Motor neuron (in vitro differentiated cells): ENCODE measurements around the gene TOM1L1. TPM values are rescaled to one million over a fixed set of nuclear protein-coding genes. Genes with fewer than 3 reads are reported as not detected.
"Not testable (repeated sequence)": the region's sequence is repeated elsewhere in the genome, so short reads cannot be mapped to it uniquely, and the experiment has no call there.

Experiments used
- ATAC-seq, 8 experiments: fragments of 200-7000 bp; cut with Tn5 transposase; replicated peaks in 6 of 8; 2 replicates each; pipeline ENCODE4 v1.8.0; 2021; ENCODE audit warnings: mild to moderate bottlenecking in 8 of 8, moderate library complexity in 8 of 8
- H3K27ac ChIP-seq, 2 donors: fragments of 250-450 bp; sonication (Bioruptor Pico); 2 replicates each; pipeline ENCODE4 v1.9.0; 2021; ENCODE audit warnings: antibody characterized with exemption in 2 of 2, mild to moderate bottlenecking in 2 of 2, moderate library complexity in 1 of 2
- H3K4me1 ChIP-seq, 2 donors: fragments of 250-450 bp; sonication (Bioruptor Pico); replicated peaks in 1 of 2; 2 replicates each; pipeline ENCODE4 v1.6.1; 2021; ENCODE audit warnings: antibody characterized with exemption in 2 of 2, mild to moderate bottlenecking in 2 of 2, moderate library complexity in 1 of 2
- H3K4me3 ChIP-seq, 5 donors: fragments of 250-450 bp; sonication (Bioruptor Pico); 2 replicates each; pipeline ENCODE4 v1.9.0; 2021; ENCODE audit warnings: antibody characterized with exemption in 5 of 5, mild to moderate bottlenecking in 5 of 5, moderate library complexity in 4 of 5
- WGBS, 10 experiments: fragments of 450-650 bp; shearing (Covaris generic); methylation state at CpG; one replicate each; pipeline ENCODE4 v1.0.0; 2022; 5-methylcytosine and 5-hydroxymethylcytosine counted together
- in situ Hi-C, 9 experiments: fragments of 400-800 bp; cut with MboI; loops; one replicate each; pipeline ENCODE4 v1.15.0; 2021; ENCODE audit warnings: low sequenced_read_pairs in 9 of 9, low pct_unique_long_range_greater_than_20kb in 2 of 9; ENCODE audit not compliant: unreplicated experiment in 9 of 9
- total RNA-seq, 8 experiments: library from RNA; unstranded; fragments of 300-600 nt; gene quantifications; 2 replicates each; pipeline versions ENCODE4 v1.2.3 to v1.2.4, GENCODE V29; 2022

Gene TOM1L1, protein sequence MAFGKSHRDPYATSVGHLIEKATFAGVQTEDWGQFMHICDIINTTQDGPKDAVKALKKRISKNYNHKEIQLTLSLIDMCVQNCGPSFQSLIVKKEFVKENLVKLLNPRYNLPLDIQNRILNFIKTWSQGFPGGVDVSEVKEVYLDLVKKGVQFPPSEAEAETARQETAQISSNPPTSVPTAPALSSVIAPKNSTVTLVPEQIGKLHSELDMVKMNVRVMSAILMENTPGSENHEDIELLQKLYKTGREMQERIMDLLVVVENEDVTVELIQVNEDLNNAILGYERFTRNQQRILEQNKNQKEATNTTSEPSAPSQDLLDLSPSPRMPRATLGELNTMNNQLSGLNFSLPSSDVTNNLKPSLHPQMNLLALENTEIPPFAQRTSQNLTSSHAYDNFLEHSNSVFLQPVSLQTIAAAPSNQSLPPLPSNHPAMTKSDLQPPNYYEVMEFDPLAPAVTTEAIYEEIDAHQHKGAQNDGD
- total RNA-seq: 10 to 100 TPM in 5 of 8 experiments, 1 to 10 TPM in 3; 5.0 to 51.3 (median 14.9) TPM

DNA sequence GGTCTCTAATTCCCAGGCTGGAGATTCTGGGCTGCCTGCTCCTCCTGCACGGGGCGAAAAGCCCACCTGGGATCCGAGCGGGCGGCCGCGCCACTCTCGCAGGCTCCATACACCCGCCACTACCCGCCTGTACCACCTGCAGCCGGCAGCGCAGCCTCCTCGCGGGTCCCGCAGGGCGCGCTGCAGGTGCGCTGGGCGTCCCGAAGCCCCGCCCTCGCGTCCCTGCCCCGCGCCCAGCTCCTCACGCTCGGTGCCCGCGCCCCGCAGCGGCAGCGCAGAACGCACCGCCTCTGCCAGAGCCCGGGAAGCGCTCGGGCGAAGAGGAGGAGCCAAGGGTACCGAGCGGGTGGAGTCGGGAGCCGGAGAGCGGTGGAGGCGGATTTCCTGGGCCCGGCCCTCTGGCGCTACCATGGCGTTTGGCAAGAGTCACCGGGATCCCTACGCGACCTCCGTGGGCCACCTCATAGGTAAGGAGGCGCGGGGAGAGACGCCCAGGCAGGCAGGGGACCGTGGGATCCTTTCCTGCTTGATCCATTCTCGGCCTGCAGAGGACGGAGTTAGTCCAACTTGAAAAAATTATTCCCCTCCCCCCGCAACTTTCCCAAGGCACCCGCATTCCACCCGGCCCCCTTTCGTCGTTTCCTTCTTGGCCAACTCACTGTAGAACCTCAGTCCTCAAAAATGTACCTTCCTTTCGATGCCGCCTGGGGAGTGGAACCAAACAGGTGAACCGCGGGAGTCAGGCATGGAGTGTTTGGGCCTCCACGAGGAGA is at the start of gene TOM1L1:
Gene TOM1L1 (plus strand): TSS at position 396 of the 773 bp plus-strand sequence. CDS start 14 bp downstream, at position 410.
- no peak within 1 kb of the TSS for H3K27ac ChIP-seq
- peak; percentile 84 to 96 (median 94) for ATAC-seq
- in situ Hi-C loops: no loop called here
- H3K4me1 ChIP-seq: peaks cover 10 to 12% of the 10 kb centered on the region in 2 donors
- WGBS, 10 experiments: 0 to 43% (median 13%) methylated on average over 2 to 9 of the region's 67 CpGs; no CpG with 5 or more reads in 4 of the 10 experiments
- peak within 1 kb of the TSS; percentile 30 to 53 (median 35) for H3K4me3 ChIP-seq

GRCh38 chr17:54859187-54859586 is 41.5 kb upstream of the TOM1L1 start:
- Histone ChIP-seq H3K4me1 (peaks cover 0 to under 1% of the 10 kb centered on the region in 2 donors), H3K4me3 (no peak overlapping the region), H3K27ac (no peak overlapping the region)
- no peak for ATAC-seq
- WGBS, 10 experiments: 0 to 100% (median 20%) methylated on average over 1 to 2 of the region's 2 CpGs; no CpG with 5 or more reads in 5 of the 10 experiments
- in situ Hi-C loops: no loop called here

DNA sequence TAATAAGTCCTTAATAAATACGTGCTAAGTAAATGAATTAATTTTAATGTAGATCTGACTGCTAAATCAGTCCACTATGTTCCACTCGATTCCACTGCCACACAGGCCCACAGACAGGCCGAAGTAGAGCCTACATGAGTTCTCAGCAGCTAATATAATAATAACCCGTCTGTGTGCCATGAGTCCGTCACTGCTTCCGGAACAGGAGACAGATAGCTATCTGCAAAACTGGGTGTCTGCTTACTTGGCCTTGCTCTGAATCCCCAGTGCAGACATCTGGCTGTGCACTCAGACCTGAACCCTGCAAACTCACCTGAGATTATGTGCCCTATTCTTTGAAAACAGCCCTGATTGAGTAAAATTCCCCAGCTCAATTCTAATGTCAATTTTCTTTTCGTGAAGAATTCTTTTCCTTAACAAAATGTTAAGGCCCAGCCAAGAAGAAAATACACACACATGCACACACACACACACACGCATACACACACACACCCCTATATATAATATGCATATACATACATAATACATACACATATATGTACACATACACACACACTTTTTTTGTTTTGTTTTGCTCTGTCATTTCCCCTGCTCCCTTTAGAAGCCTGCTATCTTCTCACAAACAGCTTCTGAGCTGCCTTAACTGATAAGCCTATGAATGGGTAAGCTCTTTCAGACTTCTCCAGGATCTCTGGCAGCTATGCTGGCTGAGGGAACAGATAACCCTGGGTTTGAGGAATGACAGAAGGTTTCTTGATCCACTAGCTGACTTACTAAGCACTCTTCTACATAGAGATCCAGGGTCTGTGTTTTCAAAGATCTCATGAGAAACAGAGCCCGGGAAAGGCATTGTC is 39.8 kb upstream of the TOM1L1 start:
- peaks cover 0 to 14% of the 10 kb centered on the region in 2 donors for H3K4me1 ChIP-seq
- WGBS, 10 experiments: 18 to 100% (median 79%) methylated on average over 1 to 7 of the region's 9 CpGs
- no peak for ATAC-seq
- H3K27ac ChIP-seq: no peak overlapping the region
- H3K4me3 ChIP-seq: no peak overlapping the region
- in situ Hi-C loops: no loop called here

- Histone ChIP-seq H3K27ac (no peak overlapping the region), H3K4me3 (no peak overlapping the region), H3K4me1 (peaks cover 0 to 14% of the 10 kb centered on the region in 2 donors)
- in situ Hi-C loops: no loop called here
- no peak for ATAC-seq
- 0 to 100% (median 70%) methylated on average over 1 to 4 of the region's 4 CpGs for WGBS, 10 experiments
These were observed 39.1 kb upstream of the TOM1L1 start for GRCh38 chr17:54861471-54861983.

- WGBS, 10 experiments: 0 to 100% (median 50%) methylated on average over 1 to 2 of the region's 2 CpGs
- peaks cover 0 to 14% of the 10 kb centered on the region in 2 donors for H3K4me1 ChIP-seq
- no peak overlapping the region for H3K4me3 ChIP-seq
- no peak for ATAC-seq
- in situ Hi-C loops: no loop called here
- no peak overlapping the region for H3K27ac ChIP-seq
These were observed 37.5 kb upstream of the TOM1L1 start for GRCh38 chr17:54863176-54863575.

DNA sequence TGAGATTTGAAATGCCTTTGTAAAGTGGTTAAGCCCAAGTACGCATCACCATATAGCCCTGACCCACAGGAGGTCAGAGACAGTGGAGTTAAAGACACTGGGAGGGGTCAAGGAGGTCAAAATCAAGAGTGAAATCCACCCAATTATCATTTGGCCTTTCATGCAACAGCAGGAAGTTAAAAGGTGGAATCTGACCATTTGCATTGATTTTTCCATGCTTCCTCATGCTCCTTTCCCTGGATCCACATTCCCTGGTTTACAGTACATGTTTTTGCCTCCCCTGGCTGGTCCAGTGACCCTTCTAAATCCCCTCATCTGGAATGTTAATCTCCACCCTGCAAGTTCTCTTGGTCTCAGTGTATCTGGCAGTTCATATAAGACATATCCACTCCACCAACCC is 36.6 kb upstream of the TOM1L1 start:
- Histone ChIP-seq H3K27ac (no peak overlapping the region), H3K4me3 (no peak overlapping the region), H3K4me1 (peaks cover 0 to 14% of the 10 kb centered on the region in 2 donors)
- no peak for ATAC-seq
- in situ Hi-C loops: no loop called here
- 0 to 100% (median 86%) methylated on average over 1 of the region's 1 CpG; no CpG with 5 or more reads in 5 of the 10 experiments for WGBS, 10 experiments

GRCh38 chr17:54864636-54865356 is 35.9 kb upstream of the TOM1L1 start:
- in situ Hi-C loops: no loop called here
- Histone ChIP-seq H3K4me3 (no peak overlapping the region), H3K4me1 (peaks cover 0 to 14% of the 10 kb centered on the region in 2 donors), H3K27ac (no peak overlapping the region)
- 12 to 96% (median 70%) methylated on average over 3 to 8 of the region's 8 CpGs for WGBS, 10 experiments
- ATAC-seq: peak in 2 of 8 experiments; percentile 27 to 32

GRCh38 chr17:54867634-54868033 is 33.0 kb upstream of the TOM1L1 start:
- 14 to 100% (median 92%) methylated on average over 1 to 2 of the region's 2 CpGs for WGBS, 10 experiments
- Histone ChIP-seq H3K4me1 (peaks cover 0 to 14% of the 10 kb centered on the region in 2 donors), H3K4me3 (no peak overlapping the region), H3K27ac (no peak overlapping the region)
- in situ Hi-C loops: no loop called here
- ATAC-seq: no peak

GRCh38 chr17:54870671-54871175 is 29.9 kb upstream of the TOM1L1 start:
- ATAC-seq: no peak
- Histone ChIP-seq H3K4me1 (no peaks in the 10 kb centered on the region), H3K27ac (no peak overlapping the region), H3K4me3 (no peak overlapping the region)
- WGBS, 10 experiments: 0 to 100% (median 80%) methylated on average over 1 of the region's 1 CpG; no CpG with 5 or more reads in 2 of the 10 experiments
- in situ Hi-C loops: no loop called here

DNA sequence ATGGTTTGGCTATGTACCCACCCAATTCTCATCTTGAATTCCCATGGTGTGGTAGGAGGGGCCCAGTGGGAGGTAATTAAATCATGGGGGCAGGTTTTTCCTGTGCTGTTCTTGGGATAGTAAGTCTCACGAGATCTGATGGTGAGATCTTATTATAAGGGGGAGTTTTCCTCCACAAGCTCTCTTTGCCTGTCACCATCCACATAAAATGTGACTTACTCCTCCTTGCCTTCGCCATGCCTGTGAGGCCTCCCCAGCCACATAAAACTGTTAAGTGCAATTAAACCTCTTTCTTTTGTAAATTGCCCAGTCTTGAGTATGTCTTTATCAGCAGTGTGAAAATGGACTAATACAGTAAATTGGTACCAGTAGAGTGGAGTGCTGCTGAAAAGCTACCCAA is 24.7 kb upstream of the TOM1L1 start:
- WGBS, 10 experiments: 0 to 100% (median 56%) methylated on average over 1 to 2 of the region's 2 CpGs; no CpG with 5 or more reads in 5 of the 10 experiments
- H3K4me1 ChIP-seq, in situ Hi-C loops, H3K4me3 ChIP-seq, H3K27ac ChIP-seq, ATAC-seq: not testable (repeated sequence)

DNA sequence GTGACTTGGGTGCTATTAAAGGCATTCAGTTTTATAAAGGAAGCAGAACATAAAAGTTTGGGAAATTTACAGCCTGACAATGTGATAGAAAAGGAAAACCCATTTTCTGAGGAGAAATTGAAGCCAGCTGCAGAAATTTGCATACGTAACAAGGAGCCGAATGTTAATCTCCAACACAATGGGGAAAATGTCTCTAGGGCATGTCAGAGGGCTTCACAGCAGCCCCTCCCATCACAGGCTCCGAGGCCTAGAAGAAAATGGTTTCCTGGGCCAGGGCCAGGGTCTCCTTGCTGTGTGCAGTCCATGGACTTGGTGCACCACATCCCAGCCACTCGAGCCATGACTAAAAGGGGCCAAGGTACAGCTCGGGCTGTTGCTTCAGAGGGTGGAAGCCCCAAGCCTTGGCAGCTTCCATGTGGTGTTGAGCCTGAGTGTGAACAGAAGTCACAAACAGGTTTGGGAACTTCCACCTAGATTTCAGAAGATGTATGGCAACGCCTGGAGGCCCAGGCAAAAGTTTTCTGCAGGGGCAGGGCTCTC is 23.9 kb upstream of the TOM1L1 start:
- no peak for ATAC-seq
- H3K4me1 ChIP-seq: no peaks in the 10 kb centered on the region
- 19 to 81% (median 65%) methylated on average over 1 to 4 of the region's 6 CpGs; no CpG with 5 or more reads in 5 of the 10 experiments for WGBS, 10 experiments
- H3K27ac ChIP-seq: no peak overlapping the region
- in situ Hi-C loops: no loop called here
- H3K4me3 ChIP-seq: no peak overlapping the region
